ENCODE results near the gene AGAP3.

Gene AGAP3

DNA sequence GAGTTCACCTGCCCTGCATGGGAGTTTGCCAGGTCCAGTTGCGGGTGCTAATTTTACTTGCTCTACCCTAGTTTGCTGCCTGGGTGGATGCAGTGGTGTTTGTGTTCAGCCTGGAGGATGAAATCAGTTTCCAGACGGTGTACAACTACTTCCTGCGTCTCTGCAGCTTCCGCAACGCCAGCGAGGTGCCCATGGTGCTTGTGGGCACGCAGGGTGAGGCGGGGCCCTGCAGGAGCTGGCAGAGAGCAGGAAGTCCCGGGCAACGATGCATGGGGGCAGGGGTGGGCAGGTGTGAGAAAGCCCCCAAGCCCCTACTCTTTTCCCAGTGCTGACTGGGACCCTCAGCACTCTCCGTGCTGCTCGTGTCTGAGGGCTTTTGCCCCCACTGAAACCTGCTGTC, 31.3 kb downstream of the AGAP3 start:
- DNase-seq (ENCODE audit: low spot score) (no peak), ATAC-seq (ENCODE audit: low read depth) (no peak)
- Histone ChIP-seq H3K4me1 (ENCODE audit: insufficient read depth, poor library complexity, severe bottlenecking) (peaks cover 19% of the 10 kb centered on the region), H3K27ac (ENCODE audit: poor library complexity, severe bottlenecking) (peak overlapping the region; percentile 91), H3K9me3 (ENCODE audit: severe bottlenecking) (no peaks in the 10 kb centered on the region), H3K27me3 (ENCODE audit: insufficient read depth, poor library complexity, severe bottlenecking) (no peaks in the 10 kb centered on the region), H3K36me3 (ENCODE audit: low read depth) (peaks cover 31% of the 10 kb centered on the region), H3K4me3 (ENCODE audit: severe bottlenecking) (no peak overlapping the region)
- TF ChIP-seq, protein P1, sequence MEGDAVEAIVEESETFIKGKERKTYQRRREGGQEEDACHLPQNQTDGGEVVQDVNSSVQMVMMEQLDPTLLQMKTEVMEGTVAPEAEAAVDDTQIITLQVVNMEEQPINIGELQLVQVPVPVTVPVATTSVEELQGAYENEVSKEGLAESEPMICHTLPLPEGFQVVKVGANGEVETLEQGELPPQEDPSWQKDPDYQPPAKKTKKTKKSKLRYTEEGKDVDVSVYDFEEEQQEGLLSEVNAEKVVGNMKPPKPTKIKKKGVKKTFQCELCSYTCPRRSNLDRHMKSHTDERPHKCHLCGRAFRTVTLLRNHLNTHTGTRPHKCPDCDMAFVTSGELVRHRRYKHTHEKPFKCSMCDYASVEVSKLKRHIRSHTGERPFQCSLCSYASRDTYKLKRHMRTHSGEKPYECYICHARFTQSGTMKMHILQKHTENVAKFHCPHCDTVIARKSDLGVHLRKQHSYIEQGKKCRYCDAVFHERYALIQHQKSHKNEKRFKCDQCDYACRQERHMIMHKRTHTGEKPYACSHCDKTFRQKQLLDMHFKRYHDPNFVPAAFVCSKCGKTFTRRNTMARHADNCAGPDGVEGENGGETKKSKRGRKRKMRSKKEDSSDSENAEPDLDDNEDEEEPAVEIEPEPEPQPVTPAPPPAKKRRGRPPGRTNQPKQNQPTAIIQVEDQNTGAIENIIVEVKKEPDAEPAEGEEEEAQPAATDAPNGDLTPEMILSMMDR (IDR thresholded peaks at IDR 0.05; ENCODE audit: poor library complexity, severe bottlenecking): no peak

DNA sequence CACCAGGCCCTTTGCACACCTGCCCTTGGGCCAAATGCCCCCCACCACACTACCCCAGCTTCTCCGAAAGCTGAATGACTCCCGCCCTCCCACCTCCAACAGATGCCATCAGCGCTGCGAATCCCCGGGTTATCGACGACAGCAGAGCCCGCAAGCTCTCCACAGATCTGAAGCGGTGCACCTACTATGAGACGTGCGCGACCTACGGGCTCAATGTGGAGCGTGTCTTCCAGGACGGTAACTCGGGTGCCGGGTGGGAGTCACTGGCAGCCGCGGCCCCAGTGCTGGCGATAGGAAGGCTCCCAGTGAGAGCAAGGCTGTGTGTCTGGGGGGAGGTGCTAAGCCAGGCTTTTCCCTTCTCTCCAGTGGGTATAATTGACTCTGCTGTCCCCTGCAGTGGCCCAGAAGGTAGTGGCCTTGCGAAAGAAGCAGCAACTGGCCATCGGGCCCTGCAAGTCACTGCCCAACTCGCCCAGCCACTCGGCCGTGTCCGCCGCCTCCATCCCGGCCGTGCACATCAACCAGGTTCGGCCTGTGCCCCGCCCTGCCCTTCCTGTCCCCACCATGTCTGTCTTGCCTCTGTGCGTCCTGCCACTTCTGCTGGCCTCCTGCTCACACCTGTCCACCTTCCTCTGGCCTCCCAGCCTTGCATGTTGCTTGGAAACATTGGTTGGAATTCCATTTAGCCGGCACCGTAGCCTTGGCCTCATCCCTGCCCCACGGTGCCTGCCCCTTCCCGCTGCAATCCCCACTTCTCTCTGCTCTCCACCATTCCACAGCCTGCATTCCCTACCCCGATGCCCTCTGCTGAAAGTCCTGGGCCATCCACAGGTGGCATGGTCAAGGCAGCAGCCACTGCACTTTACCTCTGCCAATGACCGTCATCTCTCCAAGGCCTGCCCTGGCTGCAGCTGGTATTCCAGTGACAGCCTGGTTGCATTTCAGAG, 32.1 kb downstream of the AGAP3 start:
- H3K27me3 ChIP-seq (ENCODE audit: insufficient read depth, poor library complexity, severe bottlenecking): no peaks in the 10 kb centered on the region
- no peaks in the 10 kb centered on the region for H3K9me3 ChIP-seq (ENCODE audit: severe bottlenecking)
- H3K4me1 ChIP-seq (ENCODE audit: insufficient read depth, poor library complexity, severe bottlenecking): peaks cover 14% of the 10 kb centered on the region
- DNase-seq (ENCODE audit: low spot score): no peak
- no peak for ATAC-seq (ENCODE audit: low read depth)
- H3K27ac ChIP-seq (ENCODE audit: poor library complexity, severe bottlenecking): no peak overlapping the region
- TF ChIP-seq, protein P1 (IDR thresholded peaks at IDR 0.05; ENCODE audit: poor library complexity, severe bottlenecking): no peak
- peaks cover 35% of the 10 kb centered on the region for H3K36me3 ChIP-seq (ENCODE audit: low read depth)
- no peak overlapping the region for H3K4me3 ChIP-seq (ENCODE audit: severe bottlenecking)

DNA sequence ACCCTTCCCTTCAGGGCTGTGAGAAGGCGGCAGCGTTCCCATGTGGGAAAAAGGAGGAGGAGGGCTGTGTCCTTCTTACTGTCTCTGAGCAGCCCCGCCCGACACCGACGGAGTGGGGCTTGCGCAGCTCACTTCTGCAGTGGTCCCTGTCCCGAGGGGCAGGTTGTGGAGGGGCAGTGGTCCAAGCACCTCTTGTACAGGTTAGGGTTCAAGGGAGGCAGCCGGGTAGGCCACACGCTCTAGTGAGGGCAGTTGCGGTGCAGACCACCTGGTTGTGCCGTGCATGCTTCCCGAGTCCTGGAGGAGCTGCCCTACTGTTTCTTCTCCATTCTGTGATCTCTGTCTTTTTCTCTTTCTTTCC, 32.8 kb downstream of the AGAP3 start:
- Histone ChIP-seq H3K27me3 (ENCODE audit: insufficient read depth, poor library complexity, severe bottlenecking) (no peaks in the 10 kb centered on the region), H3K27ac (ENCODE audit: poor library complexity, severe bottlenecking) (no peak overlapping the region), H3K4me3 (ENCODE audit: severe bottlenecking) (no peak overlapping the region), H3K4me1 (ENCODE audit: insufficient read depth, poor library complexity, severe bottlenecking) (peaks cover 7% of the 10 kb centered on the region), H3K36me3 (ENCODE audit: low read depth) (peaks cover 41% of the 10 kb centered on the region), H3K9me3 (ENCODE audit: severe bottlenecking) (no peaks in the 10 kb centered on the region)
- DNase-seq (ENCODE audit: low spot score) (no peak), ATAC-seq (ENCODE audit: low read depth) (no peak)
- TF ChIP-seq, protein P1 (IDR thresholded peaks at IDR 0.05; ENCODE audit: poor library complexity, severe bottlenecking): no peak

DNA sequence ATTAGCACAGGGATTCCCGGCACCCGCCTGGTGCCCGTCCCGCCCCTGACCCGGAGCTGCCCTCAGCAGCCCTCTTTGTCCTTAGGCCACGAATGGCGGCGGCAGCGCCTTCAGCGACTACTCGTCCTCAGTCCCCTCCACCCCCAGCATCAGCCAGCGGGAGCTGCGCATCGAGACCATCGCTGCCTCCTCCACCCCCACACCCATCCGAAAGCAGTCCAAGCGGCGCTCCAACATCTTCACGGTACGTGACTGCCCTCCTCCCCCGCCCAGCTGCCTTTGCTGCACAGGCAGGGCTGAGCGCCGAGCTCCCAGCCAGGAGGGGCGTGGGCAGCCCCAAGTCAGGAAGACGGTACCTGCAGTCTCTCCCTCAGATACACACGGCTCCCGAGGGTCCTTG, 33.6 kb downstream of the AGAP3 start:
- TF ChIP-seq, protein P1 (IDR thresholded peaks at IDR 0.05; ENCODE audit: poor library complexity, severe bottlenecking): no peak
- peaks cover 50% of the 10 kb centered on the region for H3K36me3 ChIP-seq (ENCODE audit: low read depth)
- no peak for DNase-seq (ENCODE audit: low spot score)
- H3K27me3 ChIP-seq (ENCODE audit: insufficient read depth, poor library complexity, severe bottlenecking): no peaks in the 10 kb centered on the region
- H3K27ac ChIP-seq (ENCODE audit: poor library complexity, severe bottlenecking): no peak overlapping the region
- H3K4me1 ChIP-seq (ENCODE audit: insufficient read depth, poor library complexity, severe bottlenecking): peaks cover 5% of the 10 kb centered on the region
- no peak for ATAC-seq (ENCODE audit: low read depth)
- H3K4me3 ChIP-seq (ENCODE audit: severe bottlenecking): no peak overlapping the region
- no peaks in the 10 kb centered on the region for H3K9me3 ChIP-seq (ENCODE audit: severe bottlenecking)

DNA sequence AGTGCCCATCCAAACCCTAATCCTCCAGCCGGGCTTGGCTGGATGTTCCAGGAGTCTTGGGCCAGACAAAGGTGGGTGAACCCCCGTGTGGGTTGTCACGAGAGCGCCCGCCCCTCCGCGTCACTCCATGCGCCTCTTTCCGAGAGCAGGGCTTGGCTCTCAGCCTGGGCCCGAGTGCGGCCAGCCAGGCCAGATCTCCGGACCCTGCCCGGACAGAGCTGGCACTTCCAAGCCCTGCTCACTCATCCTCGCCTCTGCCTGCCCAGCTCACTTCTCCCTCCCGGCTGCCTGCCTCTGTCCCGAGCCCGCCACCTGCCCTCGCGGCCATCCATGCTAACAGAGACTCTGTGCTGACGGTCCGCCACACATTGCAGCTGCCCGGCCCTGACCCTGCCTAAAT, 34.6 kb downstream of the AGAP3 start:
- no peaks in the 10 kb centered on the region for H3K9me3 ChIP-seq (ENCODE audit: severe bottlenecking)
- H3K4me3 ChIP-seq (ENCODE audit: severe bottlenecking): no peak overlapping the region
- TF ChIP-seq, protein P1 (IDR thresholded peaks at IDR 0.05; ENCODE audit: poor library complexity, severe bottlenecking): no peak
- H3K4me1 ChIP-seq (ENCODE audit: insufficient read depth, poor library complexity, severe bottlenecking): peaks cover 5% of the 10 kb centered on the region
- H3K36me3 ChIP-seq (ENCODE audit: low read depth): peaks cover 59% of the 10 kb centered on the region
- no peak overlapping the region for H3K27ac ChIP-seq (ENCODE audit: poor library complexity, severe bottlenecking)
- DNase-seq (ENCODE audit: low spot score) (no peak), ATAC-seq (ENCODE audit: low read depth) (no peak)
- H3K27me3 ChIP-seq (ENCODE audit: insufficient read depth, poor library complexity, severe bottlenecking): no peaks in the 10 kb centered on the region

Data from RWPE2 (cell line).